Testis (tissue), 2 donors: Measurements from ENCODE around the gene RBM39.

Experiments used
- POLR2A ChIP-seq: fragments of 450-650 bp; IDR thresholded peaks from one replicate; pipeline ENCODE4 v1.6.1; 2017; ENCODE audit warnings: antibody characterized with exemption, mild to moderate bottlenecking, moderate library complexity
- TF ChIP-seq, protein P1 (sequence below), 3 experiments: fragments of 450-650 bp in 2 of 3; fragments of 200-600 bp in 1 of 3; sonication (generic) in 1 of 3; IDR thresholded peaks; one replicate each; pipeline ENCODE4 v1.5.1; 2016 to 2019; ENCODE audit warnings: antibody characterized with exemption in 3 of 3, mild to moderate bottlenecking in 2 of 3, moderate library complexity in 1 of 3

DNA sequence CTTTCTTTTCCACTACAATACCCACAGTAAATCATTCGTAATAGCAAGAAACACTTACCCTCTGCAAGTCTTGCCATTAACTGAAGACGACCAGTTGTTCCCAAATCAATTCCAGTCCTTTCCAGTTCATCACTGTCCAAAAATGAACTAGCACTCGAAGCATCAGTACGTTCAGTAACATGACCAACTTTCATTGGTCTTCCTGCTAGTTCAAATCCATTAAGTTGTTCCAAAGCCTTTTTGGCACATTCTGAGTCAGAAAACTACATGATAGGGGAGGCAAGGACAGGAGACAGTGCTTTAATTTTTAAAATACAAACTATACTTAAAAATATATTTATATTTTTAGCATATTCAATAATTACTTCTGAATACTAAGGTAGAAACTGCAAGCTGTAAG lies 27.9 kb downstream of the RBM39 start:
- TF ChIP-seq, protein P1, sequence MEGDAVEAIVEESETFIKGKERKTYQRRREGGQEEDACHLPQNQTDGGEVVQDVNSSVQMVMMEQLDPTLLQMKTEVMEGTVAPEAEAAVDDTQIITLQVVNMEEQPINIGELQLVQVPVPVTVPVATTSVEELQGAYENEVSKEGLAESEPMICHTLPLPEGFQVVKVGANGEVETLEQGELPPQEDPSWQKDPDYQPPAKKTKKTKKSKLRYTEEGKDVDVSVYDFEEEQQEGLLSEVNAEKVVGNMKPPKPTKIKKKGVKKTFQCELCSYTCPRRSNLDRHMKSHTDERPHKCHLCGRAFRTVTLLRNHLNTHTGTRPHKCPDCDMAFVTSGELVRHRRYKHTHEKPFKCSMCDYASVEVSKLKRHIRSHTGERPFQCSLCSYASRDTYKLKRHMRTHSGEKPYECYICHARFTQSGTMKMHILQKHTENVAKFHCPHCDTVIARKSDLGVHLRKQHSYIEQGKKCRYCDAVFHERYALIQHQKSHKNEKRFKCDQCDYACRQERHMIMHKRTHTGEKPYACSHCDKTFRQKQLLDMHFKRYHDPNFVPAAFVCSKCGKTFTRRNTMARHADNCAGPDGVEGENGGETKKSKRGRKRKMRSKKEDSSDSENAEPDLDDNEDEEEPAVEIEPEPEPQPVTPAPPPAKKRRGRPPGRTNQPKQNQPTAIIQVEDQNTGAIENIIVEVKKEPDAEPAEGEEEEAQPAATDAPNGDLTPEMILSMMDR (IDR thresholded peaks at IDR 0.05): no peak
- TF ChIP-seq POLR2A: no peak
